HG03064 (cell line): ENCODE measurements around the gene LRCH3.
A peak's percentile ranks its signal among the peaks of the same experiment; 100 is the strongest.

ENCODE experiments used
- ATAC-seq: cut with Tn5 transposase; IDR thresholded peaks from one replicate; pipeline ENCODE4 v1.9.1; 2021; ENCODE audit warnings: low read depth; ENCODE audit not compliant: unreplicated experiment

Gene LRCH3

GRCh38 chr3:197791113-197791891 lies at the start of gene LRCH3:
Gene LRCH3 (plus strand): TSS chr3:197791254. CDS start chr3:197791279, 25 bp downstream.
- peak; percentile 67 for ATAC-seq

- no peak for ATAC-seq
Observed at GRCh38 chr3:197742787-197743186, 48.3 kb upstream of the LRCH3 start.

GRCh38 chr3:197746209-197746608 lies 44.8 kb upstream of the LRCH3 start:
- ATAC-seq: no peak

GRCh38 chr3:197746801-197747237 lies 44.2 kb upstream of the LRCH3 start:
- ATAC-seq: no peak

DNA sequence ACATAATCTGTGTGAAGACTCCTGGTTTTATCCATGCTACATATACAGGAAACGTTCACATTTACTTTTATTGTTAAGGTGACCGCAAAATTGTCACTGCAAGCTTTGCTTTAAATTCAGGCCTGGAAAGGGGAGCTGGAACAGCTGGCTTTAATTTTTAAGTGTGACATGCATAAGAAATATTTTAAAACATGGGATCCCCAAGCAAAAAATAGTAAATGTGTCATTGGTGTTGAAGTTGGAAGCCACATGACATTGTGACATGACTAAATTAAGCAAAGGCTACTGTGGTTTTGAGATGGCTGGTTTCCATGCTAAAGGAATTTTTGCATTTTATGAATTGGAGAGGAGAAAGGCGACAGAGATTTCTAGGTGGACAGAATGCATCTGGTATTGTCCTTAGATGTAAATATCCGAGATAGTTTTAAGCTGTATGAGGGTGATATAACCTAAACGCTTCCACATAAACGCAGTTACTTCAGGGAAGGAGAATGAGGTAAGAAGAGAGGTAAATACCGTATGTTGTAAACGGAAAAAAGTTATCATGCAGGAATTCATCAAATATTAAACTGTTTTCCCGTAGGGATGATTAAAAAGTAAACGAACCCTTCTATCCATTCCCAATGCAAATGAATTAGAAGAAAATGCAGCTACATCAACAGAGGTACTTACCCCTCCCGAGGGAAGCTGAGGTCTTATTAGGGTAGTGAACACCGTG lies 42.3 kb upstream of the LRCH3 start:
- no peak for ATAC-seq

DNA sequence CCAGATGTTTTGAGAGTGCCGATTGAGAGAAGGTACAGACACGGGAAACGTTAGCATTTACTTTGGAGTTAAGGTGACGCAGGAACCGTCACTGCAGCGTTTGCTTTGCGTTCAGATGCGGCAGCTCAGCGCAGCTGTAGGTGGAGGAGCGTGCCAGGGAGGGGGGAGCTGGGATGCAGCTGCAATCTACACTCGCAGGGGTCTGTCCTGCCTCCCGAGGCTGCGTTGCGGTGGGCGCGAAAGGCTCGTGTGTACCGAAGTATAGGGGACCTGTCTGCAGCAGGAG lies 41.8 kb upstream of the LRCH3 start:
- ATAC-seq: peak; percentile 20

DNA sequence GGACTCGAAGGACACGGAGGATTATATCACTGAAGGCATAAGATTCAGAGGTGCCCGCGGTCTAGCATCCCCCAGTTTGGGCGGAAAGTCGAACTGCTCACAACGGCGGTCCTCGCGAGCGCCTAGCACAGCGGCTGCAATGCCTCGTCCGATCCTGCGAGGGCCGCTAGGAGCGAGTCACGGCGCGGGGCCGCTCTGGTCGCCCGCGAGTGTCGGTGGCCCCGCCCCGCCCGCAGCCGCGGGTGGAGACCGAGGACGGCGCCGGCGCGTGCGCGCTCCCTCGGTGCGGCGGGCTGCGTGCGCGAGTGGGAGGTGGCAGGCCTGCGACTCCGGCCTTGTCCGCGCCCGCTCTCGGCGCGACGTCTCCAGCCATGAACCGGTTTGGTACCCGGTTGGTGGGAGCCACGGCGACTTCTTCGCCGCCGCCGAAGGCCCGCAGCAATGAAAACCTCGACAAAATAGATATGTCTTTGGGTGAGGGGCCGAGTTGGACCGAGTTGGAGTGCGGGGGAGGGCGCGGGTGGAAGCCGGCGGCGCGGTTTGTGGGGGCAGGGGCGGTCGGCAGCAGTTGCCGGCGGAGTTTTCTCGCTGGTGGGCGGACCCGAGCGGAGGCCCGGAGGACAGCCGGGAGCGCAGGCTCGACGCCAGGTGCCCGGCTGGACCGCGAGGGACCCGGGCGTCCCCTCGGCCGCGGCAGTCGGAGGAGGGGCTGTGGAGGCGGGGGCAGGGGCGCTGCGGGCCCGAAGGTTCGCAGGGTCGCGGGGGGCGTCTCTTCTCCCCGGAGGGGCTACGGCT lies 41.3 kb upstream of the LRCH3 start, which contains the start of gene FYTTD1:
FYTTD1 (plus strand) TSS at position 283 of the 795 bp plus-strand sequence; CDS start at position 372, 89 bp downstream.
- peak; percentile 68 for ATAC-seq

DNA sequence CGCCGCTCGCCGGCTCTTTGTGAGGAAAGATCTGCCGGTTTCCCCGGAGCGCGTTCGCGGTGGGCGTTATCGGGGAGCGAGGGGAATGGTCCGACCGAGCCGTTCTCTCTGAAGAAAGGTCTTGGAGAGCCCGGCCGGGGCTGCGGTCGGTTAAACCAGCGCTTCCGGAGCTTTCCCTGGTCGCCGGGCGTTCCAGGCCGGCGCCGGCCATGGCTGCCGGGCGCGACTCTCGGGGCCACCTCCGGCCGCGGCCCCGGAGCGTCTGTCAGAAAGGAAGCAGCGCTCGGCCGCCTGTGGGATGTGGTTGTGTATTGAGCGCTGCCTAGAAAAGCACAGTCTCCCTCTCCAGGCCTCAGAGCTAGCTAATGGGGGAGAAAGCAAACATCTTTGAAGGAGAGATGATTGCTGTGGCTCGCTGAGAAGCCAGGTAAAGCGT lies 40.6 kb upstream of the LRCH3 start:
- peak; percentile 48 for ATAC-seq

- no peak for ATAC-seq
Observed at GRCh38 chr3:197750858-197751737, 40.0 kb upstream of the LRCH3 start.

- no peak for ATAC-seq
Observed at GRCh38 chr3:197752107-197752506, 38.9 kb upstream of the LRCH3 start.

- no peak for ATAC-seq
Observed at GRCh38 chr3:197753263-197753662, 37.8 kb upstream of the LRCH3 start.

- ATAC-seq: no peak
Observed at GRCh38 chr3:197756704-197757103, 34.4 kb upstream of the LRCH3 start.

- ATAC-seq: no peak
Observed at GRCh38 chr3:197758512-197758911, 32.5 kb upstream of the LRCH3 start.

GRCh38 chr3:197761784-197762183 lies 29.3 kb upstream of the LRCH3 start:
- ATAC-seq: no peak

- ATAC-seq: no peak
Observed at GRCh38 chr3:197775317-197775716, 15.7 kb upstream of the LRCH3 start.

- no peak for ATAC-seq
Observed at GRCh38 chr3:197782230-197782629, 8.8 kb upstream of the LRCH3 start.

- no peak for ATAC-seq
Observed at GRCh38 chr3:197784019-197784585, 7.0 kb upstream of the LRCH3 start.

DNA sequence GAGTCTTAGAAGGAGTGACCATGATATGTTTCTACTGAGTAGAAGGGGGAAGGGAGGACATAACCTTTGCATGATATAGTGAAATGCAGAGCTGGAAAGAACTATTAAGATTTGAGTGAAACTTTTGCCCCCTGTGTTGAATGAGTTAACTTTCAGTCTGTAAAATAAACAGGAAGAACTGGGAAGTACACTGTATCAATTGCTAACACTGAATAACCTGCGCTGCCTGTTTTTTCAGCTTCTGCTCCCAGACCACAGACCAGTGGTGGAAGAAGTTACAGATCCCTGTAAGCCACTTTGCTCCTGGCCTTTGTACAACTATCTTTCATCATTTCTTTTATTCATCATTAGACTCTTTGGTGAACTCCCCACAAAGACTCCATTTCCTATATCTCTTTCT lies 3.6 kb upstream of the LRCH3 start:
- ATAC-seq: no peak

GRCh38 chr3:197789309-197789708 lies 1.7 kb upstream of the LRCH3 start:
- no peak for ATAC-seq

GRCh38 chr3:197790033-197790432 lies 1.0 kb upstream of the LRCH3 start:
- ATAC-seq: no peak
